ENCODE measurements around the gene ETS1. TPM values are rescaled to one million over a fixed set of nuclear protein-coding genes. Genes with fewer than 3 reads are reported as not detected.

The ETS1 gene
- total and polyA plus RNA-seq, 5 donors: 24.5 to 60.6 (median 50.6) TPM

- Histone ChIP-seq H3K9me3 (ENCODE audit: control insufficient read depth, low read length) (no peaks in the 10 kb centered on the region), H3K4me1 (ENCODE audit: control insufficient read depth, insufficient read depth, low read length) (peaks cover 35% of the 10 kb centered on the region), H3K27me3 (ENCODE audit: control insufficient read depth, insufficient read depth) (no peaks in the 10 kb centered on the region), H3K27ac (ENCODE audit: low read length) (peak overlapping the region; percentile 79), H3K4me3 (ENCODE audit: low read length) (no peak overlapping the region)
- 33% methylated on average over 1 of the region's 1 CpG for WGBS
- ATAC-seq (no peak), DNase-seq (no peak)
- intact Hi-C loops (cut with DNase I): loop anchor here in 2 of 4 donors (5.0 to 10.0 kb wide), 2 partner anchors 47 to 176 kb away; no protein-coding TSS in a partner anchor
These were observed 119.2 kb downstream of the ETS1 start for GRCh38 chr11:128468111-128468510.

- intact Hi-C loops (cut with DNase I): loop anchor here in 2 of 4 donors (5.0 to 10.0 kb wide), 2 partner anchors 47 to 175 kb away; no protein-coding TSS in a partner anchor
- Histone ChIP-seq H3K27me3 (ENCODE audit: control insufficient read depth, insufficient read depth) (no peaks in the 10 kb centered on the region), H3K27ac (ENCODE audit: low read length) (peak overlapping the region; percentile 79), H3K4me3 (ENCODE audit: low read length) (no peak overlapping the region), H3K9me3 (ENCODE audit: control insufficient read depth, low read length) (no peaks in the 10 kb centered on the region), H3K4me1 (ENCODE audit: control insufficient read depth, insufficient read depth, low read length) (peaks cover 36% of the 10 kb centered on the region)
- DNase-seq (peak; percentile 50 to 65 (median 63)), ATAC-seq (peak; percentile 32 to 48)
- WGBS: 39% methylated on average over 9 of the region's 9 CpGs
These were observed 119.7 kb downstream of the ETS1 start for GRCh38 chr11:128467610-128468041.

GRCh38 chr11:128467041-128467440, 120.3 kb downstream of the ETS1 start:
- Histone ChIP-seq H3K27ac (ENCODE audit: low read length) (peak overlapping the region; percentile 79), H3K4me1 (ENCODE audit: control insufficient read depth, insufficient read depth, low read length) (peaks cover 32% of the 10 kb centered on the region), H3K27me3 (ENCODE audit: control insufficient read depth, insufficient read depth) (no peaks in the 10 kb centered on the region), H3K4me3 (ENCODE audit: low read length) (no peak overlapping the region), H3K9me3 (ENCODE audit: control insufficient read depth, low read length) (no peaks in the 10 kb centered on the region)
- ATAC-seq: no peak
- intact Hi-C loops (cut with DNase I): loop anchor here in 2 of 4 donors (5.0 to 10.0 kb wide), 2 partner anchors 48 to 175 kb away; no protein-coding TSS in a partner anchor
- DNase-seq: no peak
- WGBS: 78% methylated on average over 6 of the region's 6 CpGs

- DNase-seq (peak; percentile 54 to 67 (median 66)), ATAC-seq (peak; percentile 64)
- intact Hi-C loops (cut with DNase I): loop anchor here in 2 of 4 donors (5.0 to 10.0 kb wide), 2 partner anchors 49 to 174 kb away; no protein-coding TSS in a partner anchor
- H3K9me3 ChIP-seq (ENCODE audit: control insufficient read depth, low read length): no peaks in the 10 kb centered on the region
- H3K27me3 ChIP-seq (ENCODE audit: control insufficient read depth, insufficient read depth): no peaks in the 10 kb centered on the region
- no peak overlapping the region for H3K4me3 ChIP-seq (ENCODE audit: low read length)
- WGBS: 52% methylated on average over 15 of the region's 15 CpGs
- peak overlapping the region; percentile 60 for H3K27ac ChIP-seq (ENCODE audit: low read length)
- peaks cover 32% of the 10 kb centered on the region for H3K4me1 ChIP-seq (ENCODE audit: control insufficient read depth, insufficient read depth, low read length)
These were observed 121.2 kb downstream of the ETS1 start for GRCh38 chr11:128465946-128466705.

GRCh38 chr11:128465531-128465930, 121.8 kb downstream of the ETS1 start:
- peak overlapping the region; percentile 32 for H3K27ac ChIP-seq (ENCODE audit: low read length)
- ATAC-seq (no peak), DNase-seq (no peak)
- no peaks in the 10 kb centered on the region for H3K27me3 ChIP-seq (ENCODE audit: control insufficient read depth, insufficient read depth)
- H3K9me3 ChIP-seq (ENCODE audit: control insufficient read depth, low read length): no peaks in the 10 kb centered on the region
- 74% methylated on average over 9 of the region's 9 CpGs for WGBS
- peaks cover 32% of the 10 kb centered on the region for H3K4me1 ChIP-seq (ENCODE audit: control insufficient read depth, insufficient read depth, low read length)
- no peak overlapping the region for H3K4me3 ChIP-seq (ENCODE audit: low read length)
- intact Hi-C loops (cut with DNase I): loop anchor here in 2 of 4 donors (5.0 to 10.0 kb wide), 2 partner anchors 49 to 173 kb away; no protein-coding TSS in a partner anchor

- DNase-seq (no peak), ATAC-seq (no peak)
- Histone ChIP-seq H3K27me3 (ENCODE audit: control insufficient read depth, insufficient read depth) (no peaks in the 10 kb centered on the region), H3K4me3 (ENCODE audit: low read length) (no peak overlapping the region), H3K9me3 (ENCODE audit: control insufficient read depth, low read length) (no peaks in the 10 kb centered on the region), H3K27ac (ENCODE audit: low read length) (peak overlapping the region; percentile 32), H3K4me1 (ENCODE audit: control insufficient read depth, insufficient read depth, low read length) (peaks cover 32% of the 10 kb centered on the region)
- 73% methylated on average over 10 of the region's 10 CpGs for WGBS
- intact Hi-C loops (cut with DNase I): loop anchor here in 2 of 4 donors (5.0 to 10.0 kb wide), 2 partner anchors 50 to 173 kb away; no protein-coding TSS in a partner anchor
These were observed 122.4 kb downstream of the ETS1 start for GRCh38 chr11:128464878-128465450.

- Histone ChIP-seq H3K4me1 (ENCODE audit: control insufficient read depth, insufficient read depth, low read length) (peaks cover 28% of the 10 kb centered on the region), H3K4me3 (ENCODE audit: low read length) (no peak overlapping the region), H3K27me3 (ENCODE audit: control insufficient read depth, insufficient read depth) (no peaks in the 10 kb centered on the region), H3K27ac (ENCODE audit: low read length) (no peak overlapping the region), H3K9me3 (ENCODE audit: control insufficient read depth, low read length) (no peaks in the 10 kb centered on the region)
- ATAC-seq (no peak), DNase-seq (no peak)
- WGBS: 49% methylated on average over 3 of the region's 3 CpGs
- intact Hi-C loops (cut with DNase I): loop anchor here in 2 of 4 donors (10.0 kb wide), 1 partner anchor 51 kb away; no protein-coding TSS in a partner anchor
These were observed 123.4 kb downstream of the ETS1 start for GRCh38 chr11:128463979-128464378.

GRCh38 chr11:128463371-128463829, 124.0 kb downstream of the ETS1 start:
- 43% methylated on average over 8 of the region's 8 CpGs for WGBS
- Histone ChIP-seq H3K9me3 (ENCODE audit: control insufficient read depth, low read length) (no peaks in the 10 kb centered on the region), H3K4me1 (ENCODE audit: control insufficient read depth, insufficient read depth, low read length) (peaks cover 27% of the 10 kb centered on the region), H3K27me3 (ENCODE audit: control insufficient read depth, insufficient read depth) (no peaks in the 10 kb centered on the region), H3K4me3 (ENCODE audit: low read length) (no peak overlapping the region), H3K27ac (ENCODE audit: low read length) (peak overlapping the region; percentile 51)
- DNase-seq (peak; percentile 66 to 70 (median 68)), ATAC-seq (peak; percentile 85 to 91)
- intact Hi-C loops (cut with DNase I): loop anchor here in 2 of 4 donors (10.0 kb wide), 1 partner anchor 51 kb away; no protein-coding TSS in a partner anchor

GRCh38 chr11:128462922-128463321, 124.4 kb downstream of the ETS1 start:
- Histone ChIP-seq H3K27ac (ENCODE audit: low read length) (peak overlapping the region; percentile 51), H3K4me1 (ENCODE audit: control insufficient read depth, insufficient read depth, low read length) (peaks cover 23% of the 10 kb centered on the region), H3K9me3 (ENCODE audit: control insufficient read depth, low read length) (no peaks in the 10 kb centered on the region), H3K4me3 (ENCODE audit: low read length) (no peak overlapping the region), H3K27me3 (ENCODE audit: control insufficient read depth, insufficient read depth) (no peaks in the 10 kb centered on the region)
- no peak for DNase-seq
- 53% methylated on average over 4 of the region's 4 CpGs for WGBS
- intact Hi-C loops (cut with DNase I): loop anchor here in 2 of 4 donors (10.0 kb wide), 1 partner anchor 52 kb away; no protein-coding TSS in a partner anchor
- ATAC-seq: peak; percentile 3

GRCh38 chr11:128462189-128462588, 125.2 kb downstream of the ETS1 start:
- Histone ChIP-seq H3K27me3 (ENCODE audit: control insufficient read depth, insufficient read depth) (no peaks in the 10 kb centered on the region), H3K4me1 (ENCODE audit: control insufficient read depth, insufficient read depth, low read length) (peaks cover 16% of the 10 kb centered on the region), H3K4me3 (ENCODE audit: low read length) (no peak overlapping the region), H3K27ac (ENCODE audit: low read length) (no peak overlapping the region), H3K9me3 (ENCODE audit: control insufficient read depth, low read length) (no peaks in the 10 kb centered on the region)
- DNase-seq: no peak
- intact Hi-C loops (cut with DNase I): loop anchor here in 2 of 4 donors (10.0 kb wide), 1 partner anchor 53 kb away; no protein-coding TSS in a partner anchor
- ATAC-seq: no peak
- WGBS: 94% methylated on average over 13 of the region's 13 CpGs

Data from right cardiac atrium (tissue), 5 donors.